ENCODE measurements around the gene UBXN4. TPM values are rescaled to one million over a fixed set of nuclear protein-coding genes. Genes with fewer than 3 reads are reported as not detected.
A peak's percentile ranks its signal among the peaks of the same experiment; 100 is the strongest.

UBXN4 gene
- total RNA-seq, 1 donor from 2014 or later: 131 TPM

- H3K4me3 Mint-ChIP-seq: no peak overlapping the region
These were observed 5.1 kb upstream of the UBXN4 start for GRCh38 chr2:135736546-135736945.

GRCh38 chr2:135740206-135740605, 1.4 kb upstream of the UBXN4 start:
- Mint-ChIP-seq H3K36me3 (peaks cover 2% of the 10 kb centered on the region), H3K4me3 (no peak overlapping the region), H3K27me3 (ENCODE audit: low read depth) (no peaks in the 10 kb centered on the region), H3K9me3 (peaks cover 3% of the 10 kb centered on the region), H3K27ac (no peak overlapping the region), H3K4me1 (peaks cover 21% of the 10 kb centered on the region)
- TF ChIP-seq, protein P1, sequence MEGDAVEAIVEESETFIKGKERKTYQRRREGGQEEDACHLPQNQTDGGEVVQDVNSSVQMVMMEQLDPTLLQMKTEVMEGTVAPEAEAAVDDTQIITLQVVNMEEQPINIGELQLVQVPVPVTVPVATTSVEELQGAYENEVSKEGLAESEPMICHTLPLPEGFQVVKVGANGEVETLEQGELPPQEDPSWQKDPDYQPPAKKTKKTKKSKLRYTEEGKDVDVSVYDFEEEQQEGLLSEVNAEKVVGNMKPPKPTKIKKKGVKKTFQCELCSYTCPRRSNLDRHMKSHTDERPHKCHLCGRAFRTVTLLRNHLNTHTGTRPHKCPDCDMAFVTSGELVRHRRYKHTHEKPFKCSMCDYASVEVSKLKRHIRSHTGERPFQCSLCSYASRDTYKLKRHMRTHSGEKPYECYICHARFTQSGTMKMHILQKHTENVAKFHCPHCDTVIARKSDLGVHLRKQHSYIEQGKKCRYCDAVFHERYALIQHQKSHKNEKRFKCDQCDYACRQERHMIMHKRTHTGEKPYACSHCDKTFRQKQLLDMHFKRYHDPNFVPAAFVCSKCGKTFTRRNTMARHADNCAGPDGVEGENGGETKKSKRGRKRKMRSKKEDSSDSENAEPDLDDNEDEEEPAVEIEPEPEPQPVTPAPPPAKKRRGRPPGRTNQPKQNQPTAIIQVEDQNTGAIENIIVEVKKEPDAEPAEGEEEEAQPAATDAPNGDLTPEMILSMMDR (IDR thresholded peaks at IDR 0.05; ENCODE audit: unreplicated experiment): no peak
- DNase-seq (ENCODE audit: low spot score in 2 of 2, unreplicated experiment in 2 of 2): no peak

More at GRCh38 chr2:135736546-135736945, 5.1 kb upstream of the UBXN4 start:
- Mint-ChIP-seq H3K9me3 (peaks cover 3% of the 10 kb centered on the region), H3K4me1 (peaks cover 3% of the 10 kb centered on the region), H3K27ac (no peak overlapping the region), H3K36me3 (no peaks in the 10 kb centered on the region), H3K27me3 (ENCODE audit: low read depth) (no peaks in the 10 kb centered on the region)
- no peak for DNase-seq (ENCODE audit: low spot score in 2 of 2, unreplicated experiment in 2 of 2)
- TF ChIP-seq, protein P1 (IDR thresholded peaks at IDR 0.05; ENCODE audit: unreplicated experiment): no peak

GRCh38 chr2:135741043-135741394, 636 bp upstream of the UBXN4 start:
- H3K27ac Mint-ChIP-seq: peak overlapping the region; percentile 99
- H3K9me3 Mint-ChIP-seq: peaks cover 3% of the 10 kb centered on the region
- H3K4me3 Mint-ChIP-seq: peak overlapping the region; percentile 90
- H3K36me3 Mint-ChIP-seq: peaks cover 3% of the 10 kb centered on the region
- H3K27me3 Mint-ChIP-seq (ENCODE audit: low read depth): no peaks in the 10 kb centered on the region
- DNase-seq (ENCODE audit: low spot score in 2 of 2, unreplicated experiment in 2 of 2): no peak
- peaks cover 26% of the 10 kb centered on the region for H3K4me1 Mint-ChIP-seq
- TF ChIP-seq, protein P1 (IDR thresholded peaks at IDR 0.05; ENCODE audit: unreplicated experiment): no peak

- peak overlapping the region; percentile 90 for H3K4me3 Mint-ChIP-seq
- H3K27ac Mint-ChIP-seq: peak overlapping the region; percentile 99
- peak; percentile 28 to 70 for DNase-seq (ENCODE audit: low spot score in 2 of 2, unreplicated experiment in 2 of 2)
- H3K4me1 Mint-ChIP-seq: peaks cover 35% of the 10 kb centered on the region
- H3K27me3 Mint-ChIP-seq (ENCODE audit: low read depth): no peaks in the 10 kb centered on the region
- peaks cover 3% of the 10 kb centered on the region for H3K9me3 Mint-ChIP-seq
- TF ChIP-seq, protein P1 (IDR thresholded peaks at IDR 0.05; ENCODE audit: unreplicated experiment): no peak
- H3K36me3 Mint-ChIP-seq: peaks cover 10% of the 10 kb centered on the region
These were observed 686 bp downstream of the UBXN4 start for GRCh38 chr2:135742325-135742757.

DNA sequence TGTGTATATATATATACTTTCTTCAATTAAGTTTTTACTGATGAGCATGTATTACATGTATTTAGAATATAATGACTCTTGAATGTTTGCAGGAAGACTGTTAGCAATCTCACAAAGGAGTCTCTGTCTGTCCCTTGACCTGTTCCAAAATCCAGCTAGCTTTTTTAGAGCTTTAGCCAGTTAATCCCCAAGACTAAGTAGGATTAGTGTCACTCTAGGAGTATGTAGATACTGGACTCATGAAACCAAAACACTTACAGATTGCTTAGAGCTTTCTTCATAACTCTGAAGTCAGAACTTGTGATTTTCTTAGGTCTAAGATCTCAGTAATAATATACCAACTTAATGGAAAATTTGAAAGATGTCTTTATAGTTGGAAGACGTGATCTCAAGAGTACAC, 2.2 kb downstream of the UBXN4 start:
- no peaks in the 10 kb centered on the region for H3K27me3 Mint-ChIP-seq (ENCODE audit: low read depth)
- peaks cover 15% of the 10 kb centered on the region for H3K36me3 Mint-ChIP-seq
- peaks cover 35% of the 10 kb centered on the region for H3K4me1 Mint-ChIP-seq
- peak overlapping the region; percentile 42 for H3K4me3 Mint-ChIP-seq
- peaks cover 3% of the 10 kb centered on the region for H3K9me3 Mint-ChIP-seq
- DNase-seq (ENCODE audit: low spot score in 2 of 2, unreplicated experiment in 2 of 2): no peak
- peak overlapping the region; percentile 68 for H3K27ac Mint-ChIP-seq
- TF ChIP-seq, protein P1 (IDR thresholded peaks at IDR 0.05; ENCODE audit: unreplicated experiment): no peak
